HG03039 (cell line): ENCODE data around the gene PLXNB2.

Source experiments
- ATAC-seq: cut with Tn5 transposase; IDR thresholded peaks from one replicate; pipeline ENCODE4 v1.9.1; 2021; ENCODE audit warnings: mild to moderate bottlenecking, moderate library complexity; ENCODE audit not compliant: unreplicated experiment

PLXNB2 gene

DNA sequence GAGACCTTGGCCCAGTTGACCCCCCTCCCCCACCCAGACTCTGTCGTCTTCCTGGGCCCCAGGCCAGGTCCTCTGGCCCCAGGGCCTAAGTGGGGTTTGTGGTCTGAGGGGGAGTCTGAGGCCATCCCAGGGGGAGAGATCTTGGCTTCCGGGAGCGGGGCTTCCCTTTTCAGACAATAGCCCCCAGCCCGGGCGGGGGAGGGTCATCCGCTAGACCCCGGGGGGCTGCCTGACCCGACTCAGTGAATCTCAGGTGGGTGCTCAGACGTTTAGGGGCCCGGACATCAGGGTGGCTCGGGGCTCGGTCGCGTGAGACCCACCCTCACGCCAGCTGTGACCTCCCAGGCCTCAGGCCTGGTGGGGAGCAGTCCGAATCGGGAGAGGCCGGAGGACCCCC lies 37.9 kb downstream of the PLXNB2 start:
- ATAC-seq, result no peak

DNA sequence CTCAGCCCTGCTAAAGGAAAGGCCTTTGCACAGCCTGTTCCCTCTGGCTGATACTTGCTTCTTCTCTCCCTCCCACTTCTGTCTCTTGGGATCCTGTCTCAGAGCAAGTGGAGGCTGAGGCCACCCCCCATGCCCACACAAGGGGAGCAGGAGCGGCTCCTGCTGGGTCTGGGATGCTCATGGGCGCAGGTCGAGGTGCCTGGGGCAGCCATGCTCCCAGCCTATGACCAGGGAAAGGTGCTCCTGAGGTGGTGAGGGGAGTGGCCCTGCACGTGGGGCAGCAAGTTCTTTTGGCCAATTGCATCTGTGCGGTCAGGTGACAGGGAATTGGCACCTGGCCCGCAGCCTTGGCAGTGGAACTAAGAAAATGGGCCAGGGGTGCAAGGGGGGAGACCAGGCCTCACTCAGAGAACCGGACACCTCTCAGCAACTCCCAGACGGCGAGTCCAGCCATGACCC lies 38.8 kb downstream of the PLXNB2 start:
- ATAC-seq, result no peak

GRCh38 chr22:50267591-50268390 lies 39.7 kb downstream of the PLXNB2 start:
- no peak for ATAC-seq

DNA sequence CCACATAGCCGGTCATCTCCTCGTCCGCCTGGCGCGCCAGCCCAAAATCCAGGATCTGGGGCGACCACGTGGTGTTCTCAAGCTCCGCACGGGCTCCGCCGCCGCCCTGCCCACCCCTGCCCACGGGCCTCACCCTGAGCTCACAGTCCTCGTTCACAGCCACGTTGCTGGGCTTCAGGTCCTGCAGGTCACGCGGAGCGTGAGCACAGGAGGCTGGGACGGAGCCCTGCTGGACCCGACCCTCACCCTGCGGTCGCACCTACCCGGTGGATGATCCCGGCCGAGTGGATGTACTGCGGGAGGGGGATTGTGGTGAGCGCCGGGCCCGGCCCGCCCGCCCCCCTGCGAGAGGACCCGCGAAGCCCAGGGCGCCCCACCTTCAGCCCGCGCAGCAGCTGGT lies 40.5 kb downstream of the PLXNB2 start:
- no peak for ATAC-seq

- no peak for ATAC-seq
Measured at GRCh38 chr22:50264946-50265669, 42.3 kb downstream of the PLXNB2 start.

- no peak for ATAC-seq
Measured at GRCh38 chr22:50264104-50264745, 43.2 kb downstream of the PLXNB2 start.

GRCh38 chr22:50262973-50263617 lies 44.4 kb downstream of the PLXNB2 start:
- ATAC-seq, result no peak

GRCh38 chr22:50262460-50262911 lies 45.0 kb downstream of the PLXNB2 start:
- no peak for ATAC-seq

DNA sequence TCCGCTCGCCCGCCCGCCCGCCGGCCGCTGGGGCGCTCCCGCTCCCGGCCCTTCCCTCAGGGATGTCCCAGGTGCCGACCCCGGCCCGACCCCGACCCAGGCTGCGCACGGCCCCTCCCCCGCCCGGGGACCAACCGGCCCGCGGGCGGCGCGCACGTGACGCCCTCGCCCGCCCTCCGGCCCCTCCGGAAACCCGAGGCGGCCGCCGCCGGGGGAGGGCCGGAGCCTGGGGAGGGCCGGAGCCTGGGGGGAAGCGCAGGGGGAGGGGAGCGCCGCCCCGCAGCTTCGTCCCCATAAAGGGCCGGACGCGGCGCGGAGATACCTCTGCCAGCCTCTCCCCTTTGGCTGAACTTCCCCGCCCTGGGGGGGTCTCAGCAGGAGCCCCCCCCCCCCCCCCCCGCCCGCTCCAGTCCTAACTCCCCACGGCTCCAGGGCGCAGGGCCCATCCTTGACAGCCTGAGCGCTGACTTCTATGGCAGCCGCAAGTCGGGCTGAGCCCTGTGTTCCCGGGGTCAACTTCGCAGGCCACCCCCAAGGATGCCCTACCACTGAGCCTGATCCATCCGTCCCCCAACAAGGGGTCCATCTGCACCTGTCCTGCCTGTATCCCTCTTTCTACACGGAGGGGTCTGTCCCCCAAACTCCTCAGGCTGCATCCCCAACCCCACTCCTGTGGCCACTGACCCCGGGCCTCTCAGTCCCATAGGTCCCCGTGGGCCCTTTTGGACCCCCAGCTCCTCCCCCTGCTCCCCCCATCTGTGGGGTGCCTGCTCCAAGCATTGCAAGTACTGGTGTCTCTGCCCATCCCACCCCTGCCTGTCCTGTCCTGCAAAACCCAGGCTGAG lies 45.6 kb downstream of the PLXNB2 start, which contains the start of gene MAPK12:
Gene MAPK12, minus strand, starts transcription at position 69 of the 845 bp plus-strand sequence. CDS start 174 bp downstream, outside the sequence.
- ATAC-seq, result no peak

- no peak for ATAC-seq
Measured at GRCh38 chr22:50260801-50261614, 46.4 kb downstream of the PLXNB2 start.

DNA sequence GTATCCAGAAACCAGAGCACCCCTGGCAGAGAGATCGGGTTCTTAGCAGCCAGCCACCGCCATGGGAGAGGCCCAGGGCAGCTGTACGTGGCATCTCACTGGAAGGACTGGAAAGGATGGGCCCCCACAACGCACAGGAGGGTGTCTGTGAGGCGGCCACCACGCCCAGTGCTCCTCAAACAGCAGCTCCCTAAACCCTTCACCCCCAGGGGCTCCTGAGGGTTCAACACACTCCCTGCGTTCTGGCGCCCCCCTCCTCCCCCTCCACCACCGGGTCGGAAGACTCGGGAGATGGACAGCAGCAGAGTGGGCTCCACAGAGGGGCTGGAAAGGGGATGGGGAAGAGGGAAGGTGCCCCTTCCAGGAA lies 47.0 kb downstream of the PLXNB2 start:
- no peak for ATAC-seq

DNA sequence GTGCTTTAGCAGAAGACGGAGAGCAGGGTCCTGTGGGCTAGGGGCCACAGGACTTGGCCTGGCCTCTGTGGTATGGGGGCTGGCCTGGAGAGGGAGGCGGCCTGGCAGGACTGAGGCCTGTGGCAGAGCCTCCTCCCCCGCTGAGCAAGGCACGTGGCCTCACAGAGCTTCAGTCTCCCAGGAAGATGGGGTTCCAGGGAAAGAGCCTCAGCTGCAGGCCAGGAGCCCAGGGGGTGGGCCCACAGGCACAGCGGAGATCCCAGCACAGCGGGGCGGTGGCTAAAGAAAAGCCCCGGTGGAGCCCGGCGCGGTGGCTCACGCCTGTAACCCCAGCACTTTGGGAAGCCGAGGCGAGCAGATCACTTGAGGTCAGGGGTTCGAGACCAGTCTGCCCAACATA lies 48.1 kb downstream of the PLXNB2 start:
- no peak for ATAC-seq

DNA sequence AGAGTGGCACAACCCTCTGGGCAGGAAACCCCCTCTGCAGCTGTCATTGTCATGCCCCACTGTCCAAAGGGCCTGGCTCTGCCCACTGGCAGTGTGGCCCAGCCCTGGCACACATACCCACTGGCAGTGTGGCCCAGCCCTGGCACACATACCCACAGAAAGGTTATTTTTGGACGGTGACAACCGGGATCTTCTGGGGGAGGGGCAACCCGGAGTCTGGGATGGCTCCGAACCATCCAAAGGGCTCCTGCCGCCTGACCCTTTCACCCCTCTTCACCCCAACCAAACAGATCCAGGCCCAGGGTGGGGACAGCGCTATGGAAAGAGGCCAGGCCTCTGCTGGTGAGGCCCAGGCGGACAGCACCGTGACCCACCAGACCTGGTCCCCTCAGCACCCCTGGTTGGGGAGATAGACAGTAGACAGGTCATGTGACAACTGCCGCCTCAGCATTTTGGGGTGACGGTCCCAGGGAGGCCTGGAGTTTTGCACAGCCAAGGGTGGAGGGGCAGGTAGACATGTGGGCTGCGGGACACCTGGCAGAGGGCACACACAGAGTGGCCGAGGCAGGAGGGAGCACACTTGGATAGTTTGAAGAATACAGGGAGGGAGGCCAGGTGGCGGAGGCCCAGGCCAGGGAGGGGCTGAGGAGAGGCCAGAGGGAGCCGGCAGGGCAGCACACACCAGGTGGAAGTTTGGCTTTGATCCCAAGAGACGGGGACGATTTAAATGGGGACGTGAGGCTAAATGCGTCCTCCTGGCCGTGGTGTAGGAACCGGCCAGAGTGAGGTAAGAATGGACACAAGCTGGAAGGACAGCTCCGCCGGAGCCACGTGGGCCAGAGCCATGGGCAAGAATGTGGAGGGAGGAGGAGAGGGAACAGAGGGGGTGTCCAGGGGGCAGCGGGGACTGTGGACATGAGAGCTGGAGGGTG lies 48.8 kb downstream of the PLXNB2 start:
- no peak for ATAC-seq

DNA sequence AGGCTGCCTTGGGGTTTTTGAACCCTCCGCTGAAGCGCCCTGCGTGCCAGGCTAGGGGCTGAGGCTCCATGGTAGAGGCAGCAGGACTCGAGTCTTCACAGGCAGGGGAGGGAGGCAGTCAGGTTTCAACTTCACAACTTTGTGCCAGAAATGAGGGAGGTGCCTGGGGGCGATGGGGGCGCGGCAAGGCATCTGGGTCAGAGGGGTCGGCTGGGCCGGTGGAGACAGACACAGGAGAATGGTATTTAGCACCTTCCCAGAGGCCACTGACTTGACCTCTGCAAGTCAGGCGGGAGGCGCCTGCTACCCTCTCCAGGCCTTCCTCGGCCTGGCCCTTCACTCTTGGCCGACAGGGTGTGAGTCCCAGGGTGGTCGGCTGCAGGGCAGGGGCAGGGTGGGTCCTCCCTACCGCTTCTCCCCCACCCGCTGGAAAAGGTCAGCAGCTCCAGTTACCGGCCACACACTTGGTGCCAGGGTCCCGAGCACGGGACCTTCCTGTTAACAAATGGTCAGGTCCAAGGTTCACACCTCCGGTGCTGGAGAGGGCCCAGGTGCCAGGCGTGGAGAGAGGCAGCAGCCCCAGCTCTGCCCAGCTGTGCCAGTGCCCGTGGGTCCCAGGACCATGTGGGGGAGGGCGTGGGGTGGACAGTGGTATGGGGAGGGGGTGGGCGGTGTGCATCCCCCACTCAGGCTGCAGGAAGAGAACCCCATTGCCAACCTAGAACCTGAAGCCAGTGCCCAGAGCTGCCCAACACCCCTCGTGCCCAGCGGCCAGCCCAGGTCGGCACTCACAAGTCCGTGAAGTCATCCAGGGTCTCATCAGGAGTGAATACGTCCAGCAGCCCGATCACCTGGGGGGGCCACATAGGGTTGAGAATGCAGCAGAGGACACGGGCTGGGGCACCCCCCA lies 49.7 kb downstream of the PLXNB2 start:
- ATAC-seq, result no peak

DNA sequence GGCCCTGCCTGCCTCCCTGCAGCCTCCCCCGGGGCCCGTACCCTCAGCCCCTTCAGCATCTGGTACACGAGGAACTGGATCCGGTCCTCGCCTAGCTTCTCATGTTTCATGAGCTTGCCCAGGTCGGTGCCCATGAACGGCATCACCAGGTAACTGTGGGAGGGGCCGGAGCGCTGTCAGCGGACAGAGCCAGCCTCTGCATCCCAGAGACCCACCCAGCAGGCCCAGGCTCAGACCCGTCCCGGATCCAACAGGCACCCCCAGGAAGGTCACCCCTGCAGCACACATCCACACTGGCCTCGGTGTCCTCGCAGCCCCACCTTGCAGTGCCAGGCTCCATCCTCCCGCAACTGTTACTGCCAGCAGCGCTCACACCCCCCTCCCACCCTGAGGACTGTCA lies 50.4 kb downstream of the PLXNB2 start:
- no peak for ATAC-seq

DNA sequence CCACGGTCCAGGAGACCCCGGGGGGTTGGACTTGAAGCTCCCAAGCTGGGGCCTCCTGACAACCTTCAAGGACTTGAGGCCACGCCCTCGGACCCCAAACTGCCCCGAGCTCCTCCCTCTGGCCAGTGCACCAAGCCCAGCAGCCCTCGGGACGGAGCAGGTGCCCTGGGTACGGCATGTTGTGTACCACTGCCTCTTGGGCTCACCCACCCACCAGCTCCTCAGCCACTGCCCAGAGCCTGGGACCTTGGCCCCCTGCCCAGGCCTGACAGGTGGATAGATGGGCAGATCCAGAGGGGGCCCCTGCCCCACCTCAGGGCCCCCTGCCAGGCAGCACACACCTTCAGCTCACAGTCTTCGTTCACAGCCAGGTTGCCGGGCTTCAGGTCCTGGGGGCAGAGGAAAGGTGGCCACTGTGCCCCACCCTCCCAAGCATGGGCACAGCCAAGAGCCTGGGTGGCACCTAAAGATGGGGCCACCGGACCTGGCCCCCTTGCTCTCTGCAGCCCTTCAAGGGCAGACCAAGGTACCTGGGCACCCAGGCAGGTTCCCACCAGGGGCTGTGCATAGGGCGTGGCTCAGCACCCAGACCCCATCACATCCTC lies 51.1 kb downstream of the PLXNB2 start:
- ATAC-seq, result no peak

DNA sequence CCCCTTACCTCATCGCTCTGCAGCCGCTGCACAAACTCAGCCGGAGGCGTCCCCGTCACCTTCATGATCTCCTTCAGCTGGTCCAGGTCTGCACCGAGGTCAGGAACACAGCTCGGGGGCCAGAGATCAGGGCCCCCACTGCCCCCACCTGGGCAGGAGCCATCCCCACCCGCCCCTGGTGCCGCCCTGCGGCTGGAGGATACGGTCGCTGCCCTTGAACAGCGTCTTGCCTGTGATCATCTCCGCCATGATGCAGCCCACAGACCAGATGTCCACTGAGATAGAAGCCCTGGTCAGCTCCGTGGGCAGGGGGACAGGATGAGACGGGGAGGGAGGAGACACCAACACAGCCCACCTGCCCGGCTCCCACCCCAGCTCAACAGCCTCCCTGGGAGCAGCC lies 51.8 kb downstream of the PLXNB2 start:
- no peak for ATAC-seq
